Testis (tissue), 3 donors: ENCODE measurements around the gene FARP1. TPM values are rescaled to one million over a fixed set of nuclear protein-coding genes. Genes with fewer than 3 reads are reported as not detected.

Experiments used
- DNase-seq: peaks from one replicate; pipeline ENCODE4 v3.0.0-alpha.2; 2019
- H3K27ac ChIP-seq, 2 donors: fragments of 200-600 bp; sonication (generic); one replicate each; pipeline ENCODE4 v1.5.1; 2019
- H3K27me3 ChIP-seq: fragments of 200-600 bp; sonication (generic); one replicate; pipeline ENCODE4 v1.5.1; 2019
- H3K36me3 ChIP-seq: fragments of 200-600 bp; sonication (generic); one replicate; pipeline ENCODE4 v1.5.1; 2017; ENCODE audit warnings: low read depth; ENCODE audit errors: missing control alignments
- H3K4me1 ChIP-seq: fragments of 200-600 bp; sonication (generic); one replicate; pipeline ENCODE4 v1.5.1; 2019
- H3K4me3 ChIP-seq, 2 donors: fragments of 200-600 bp; sonication (generic); one replicate each; pipeline ENCODE4 v1.5.1; 2017 to 2019
- H3K9me3 ChIP-seq: fragments of 200-600 bp; sonication (generic); one replicate; pipeline ENCODE4 v1.5.1; 2017
- CTCF ChIP-seq, 3 experiments: fragments of 450-650 bp in 2 of 3; fragments of 200-600 bp in 1 of 3; sonication (generic) in 1 of 3; IDR thresholded peaks; one replicate each; pipeline ENCODE4 v1.5.1; 2016 to 2019; ENCODE audit warnings: antibody characterized with exemption in 3 of 3, mild to moderate bottlenecking in 2 of 3, moderate library complexity in 1 of 3
- POLR2A ChIP-seq: fragments of 450-650 bp; IDR thresholded peaks from one replicate; pipeline ENCODE4 v1.6.1; 2017; ENCODE audit warnings: antibody characterized with exemption, mild to moderate bottlenecking, moderate library complexity
- WGBS, 2 donors: methylation state at CpG; one replicate each; pipeline ENCODE4 v1.1.5; 2018; 5-methylcytosine and 5-hydroxymethylcytosine counted together
- intact Hi-C: fragments of 100-400 bp; cut with DNase I; formaldehyde crosslinking; loops from one replicate; pipeline ENCODE4 v1.15.1; 2023; ENCODE audit warnings: low total_unique reads
- polyA plus RNA-seq: library from polyadenylated mRNA; stranded (reverse); fragments of 350-450 nt; fragmentation: Illumina TruSeq; extraction: RNeasy Lipid Tissue Mini Kit (QIAGEN cat#74804); gene quantifications from one replicate; pipeline ENCODE4 v1.2.3, GENCODE V29; 2014; ENCODE audit warnings: low read depth, low replicate concordance; ENCODE audit not compliant: insufficient read depth
- total RNA-seq, 2 donors: library from RNA; depleted of rRNA; stranded (reverse); fragments of >200 nt; gene quantifications; one replicate each; pipeline ENCODE4 v1.2.3, GENCODE V29; 2016

Gene FARP1
- total and polyA plus RNA-seq, 3 donors from 2014 or later, result 54.0 to 130 (median 69.1) TPM

DNA sequence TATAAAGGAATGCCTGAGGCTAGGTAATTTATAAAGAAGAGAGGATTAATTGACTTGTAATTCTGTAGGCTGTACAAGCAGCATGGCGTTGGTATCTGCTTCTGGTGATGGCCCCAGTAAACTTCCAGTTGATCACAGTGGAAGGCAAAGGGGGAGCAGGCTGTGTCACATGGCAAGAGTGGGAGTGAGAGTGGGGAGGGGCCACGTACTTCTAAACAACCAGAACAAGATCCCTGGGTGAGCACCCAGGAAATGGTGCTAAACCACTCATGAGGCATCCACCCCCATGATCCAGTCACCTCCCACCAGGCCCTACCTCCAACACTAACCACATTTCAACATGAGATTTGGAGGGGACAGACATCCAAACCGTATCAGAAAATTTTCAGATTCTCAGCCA, 37.2 kb downstream of the FARP1 start:
- TF ChIP-seq POLR2A (no peak), CTCF (IDR thresholded peaks at IDR 0.05) (no peak)
- no peaks in the 10 kb centered on the region for H3K27me3 ChIP-seq
- no peak for DNase-seq
- WGBS, 2 donors, result 80 to 95% methylated on average over 3 of the region's 3 CpGs
- H3K4me3 ChIP-seq, result no peak overlapping the region
- H3K36me3 ChIP-seq, result no peaks in the 10 kb centered on the region
- peaks cover 5% of the 10 kb centered on the region for H3K4me1 ChIP-seq
- intact Hi-C loops, result no loop called here
- no peak overlapping the region for H3K27ac ChIP-seq
- H3K9me3 ChIP-seq, result no peaks in the 10 kb centered on the region

- H3K4me3 ChIP-seq, result no peak overlapping the region
- WGBS, 2 donors, result 94% methylated on average over 7 of the region's 7 CpGs
- H3K27me3 ChIP-seq, result no peaks in the 10 kb centered on the region
- TF ChIP-seq POLR2A (no peak), CTCF (IDR thresholded peaks at IDR 0.05) (no peak)
- peaks cover 5% of the 10 kb centered on the region for H3K4me1 ChIP-seq
- intact Hi-C loops, result no loop called here
- DNase-seq, result no peak
- no peaks in the 10 kb centered on the region for H3K9me3 ChIP-seq
- H3K36me3 ChIP-seq, result no peaks in the 10 kb centered on the region
- no peak overlapping the region for H3K27ac ChIP-seq
These were observed 38.4 kb downstream of the FARP1 start for GRCh38 chr13:98181111-98181815.

GRCh38 chr13:98182153-98182552, 39.3 kb downstream of the FARP1 start:
- H3K4me3 ChIP-seq, result no peak overlapping the region
- peaks cover 7% of the 10 kb centered on the region for H3K4me1 ChIP-seq
- DNase-seq, result no peak
- no peaks in the 10 kb centered on the region for H3K27me3 ChIP-seq
- no peaks in the 10 kb centered on the region for H3K36me3 ChIP-seq
- WGBS, 2 donors, result 89 to 91% methylated on average over 4 of the region's 4 CpGs
- no peaks in the 10 kb centered on the region for H3K9me3 ChIP-seq
- no peak for TF ChIP-seq POLR2A
- TF ChIP-seq CTCF (IDR thresholded peaks at IDR 0.05), result no peak
- intact Hi-C loops, result no loop called here
- H3K27ac ChIP-seq, result no peak overlapping the region

GRCh38 chr13:98182589-98182988, 39.7 kb downstream of the FARP1 start:
- TF ChIP-seq POLR2A (no peak), CTCF (IDR thresholded peaks at IDR 0.05) (no peak)
- no peak overlapping the region for H3K4me3 ChIP-seq
- no peaks in the 10 kb centered on the region for H3K27me3 ChIP-seq
- 60 to 75% methylated on average over 3 of the region's 3 CpGs for WGBS, 2 donors
- peaks cover 10% of the 10 kb centered on the region for H3K4me1 ChIP-seq
- intact Hi-C loops, result no loop called here
- no peaks in the 10 kb centered on the region for H3K36me3 ChIP-seq
- no peak for DNase-seq
- H3K27ac ChIP-seq, result no peak overlapping the region
- no peaks in the 10 kb centered on the region for H3K9me3 ChIP-seq

DNA sequence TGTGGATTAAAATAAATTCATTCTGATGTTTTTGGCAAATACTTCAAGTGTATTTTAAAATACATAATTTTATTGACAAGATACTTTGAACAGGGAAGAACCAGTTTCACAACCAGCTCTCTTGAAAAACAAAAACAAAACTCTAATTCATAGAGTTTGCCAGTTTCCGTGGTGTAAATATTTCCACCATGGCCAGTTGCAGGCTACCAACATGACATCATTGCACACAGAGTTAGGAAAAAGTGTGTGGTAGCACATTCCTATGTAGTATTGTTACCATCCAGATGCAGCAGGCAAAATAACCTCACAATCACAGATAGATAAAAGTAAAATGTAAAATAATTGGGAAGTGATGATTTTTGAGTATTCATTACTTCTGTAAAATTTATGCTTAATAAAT, 41.9 kb downstream of the FARP1 start:
- Histone ChIP-seq H3K4me3 (no peak overlapping the region), H3K9me3 (no peaks in the 10 kb centered on the region), H3K36me3 (no peaks in the 10 kb centered on the region), H3K4me1 (peaks cover 11% of the 10 kb centered on the region), H3K27me3 (no peaks in the 10 kb centered on the region), H3K27ac (no peak overlapping the region)
- no peak for TF ChIP-seq POLR2A
- TF ChIP-seq CTCF (IDR thresholded peaks at IDR 0.05), result no peak
- DNase-seq, result no peak
- WGBS, 2 donors, result 89 to 98% methylated on average over 1 of the region's 1 CpG
- intact Hi-C loops, result no loop called here
